Activated CD4-positive, alpha-beta memory T cell treated with anti-CD3 and anti-CD28 coated beads for 36 hours (primary cell): Measurements from ENCODE around the gene SCIMP. TPM values are rescaled to one million over a fixed set of nuclear protein-coding genes. Genes with fewer than 3 reads are reported as not detected.
"Not testable (repeated sequence)": the region's sequence is repeated elsewhere in the genome, so short reads cannot be mapped to it uniquely, and the experiment has no call there.

ENCODE experiments used
- CTCF ChIA-PET: fragments of 350-600 bp; sonication (Branson Sonifier 250); formaldehyde crosslinking; loops from one replicate; lab custom pipeline; 2021; ENCODE audit warnings: antibody characterized with exemption, inconsistent platforms; lab: Charles Lee
- POLR2A ChIA-PET: fragments of 350-600 bp; sonication (Branson Sonifier 250); formaldehyde crosslinking; loops from one replicate; lab custom pipeline; 2021; ENCODE audit warnings: antibody characterized with exemption; lab: Charles Lee
- DNase-seq: peaks from one replicate; pipeline ENCODE4 v3.0.0-alpha.2; 2020
- H3K27ac Mint-ChIP-seq: one replicate; pipeline ENCODE4 v1.8.0; 2021; ENCODE audit warnings: mixed read lengths
- H3K27me3 Mint-ChIP-seq: one replicate; pipeline ENCODE4 v1.8.0; 2021; ENCODE audit warnings: mixed read lengths
- H3K36me3 Mint-ChIP-seq: one replicate; pipeline ENCODE4 v1.8.0; 2021; ENCODE audit warnings: mixed read lengths
- H3K4me1 Mint-ChIP-seq: one replicate; pipeline ENCODE4 v1.8.0; 2021; ENCODE audit warnings: low read depth, mixed read lengths
- H3K4me3 Mint-ChIP-seq: one replicate; pipeline ENCODE4 v1.8.0; 2021; ENCODE audit warnings: mild to moderate bottlenecking, mixed read lengths
- H3K9me3 Mint-ChIP-seq: one replicate; pipeline ENCODE4 v1.8.0; 2021; ENCODE audit warnings: mixed read lengths
- intact Hi-C: fragments of 100-400 bp; cut with micrococcal nuclease; formaldehyde crosslinking; loops from one replicate; pipeline ENCODE4 v1.15.1; 2023
- total RNA-seq, 2 experiments: library from RNA; stranded (reverse); gene quantifications; one replicate each; pipeline ENCODE4 v1.2.3, GENCODE V29; 2021

Gene SCIMP
- total RNA-seq, 2 experiments from 2014 or later: not detected

DNA sequence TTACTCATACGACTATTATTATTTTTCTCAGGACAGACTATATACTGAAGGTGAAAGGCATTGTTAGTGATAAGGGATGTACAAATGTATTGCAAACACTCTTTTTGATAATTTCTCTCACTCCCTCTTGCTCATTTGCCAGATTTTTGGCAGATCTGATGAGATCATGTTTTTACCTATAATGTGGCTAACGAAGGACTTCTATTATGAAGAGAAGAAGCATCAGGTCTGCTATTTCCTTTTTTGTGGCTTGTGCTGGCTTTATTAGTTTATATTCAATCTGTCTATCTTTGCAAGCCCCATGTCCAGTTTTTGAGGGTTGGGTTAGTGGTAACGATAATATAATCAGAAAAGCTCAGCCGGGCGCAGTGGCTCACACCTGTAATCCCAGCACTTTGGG is 22.5 kb upstream of the SCIMP start:
- H3K4me1 Mint-ChIP-seq: peaks cover 11% of the 10 kb centered on the region
- H3K27me3 Mint-ChIP-seq: no peaks in the 10 kb centered on the region
- no peak for DNase-seq
- H3K9me3 Mint-ChIP-seq: no peaks in the 10 kb centered on the region
- intact Hi-C loops: no loop called here
- CTCF ChIA-PET: no interaction called here
- H3K4me3 Mint-ChIP-seq: no peak overlapping the region
- POLR2A ChIA-PET: no interaction called here
- H3K27ac Mint-ChIP-seq: no peak overlapping the region
- H3K36me3 Mint-ChIP-seq: no peaks in the 10 kb centered on the region

GRCh38 chr17:5254903-5255521 is 20.4 kb upstream of the SCIMP start:
- H3K9me3 Mint-ChIP-seq: no peaks in the 10 kb centered on the region
- ChIA-PET CTCF (interaction anchor here (0.6 to 1.1 kb wide), 2 partner anchors 58 to 224 kb away, joined by 3 to 4 read pairs; no protein-coding TSS in a partner anchor), POLR2A (interaction anchor here (0.5 to 0.6 kb wide), 2 partner anchors 27 to 29 kb away, joined by 3 read pairs; no protein-coding TSS in a partner anchor)
- no peak overlapping the region for H3K27ac Mint-ChIP-seq
- H3K27me3 Mint-ChIP-seq: no peaks in the 10 kb centered on the region
- no peak overlapping the region for H3K4me3 Mint-ChIP-seq
- intact Hi-C loops: no loop called here
- no peak for DNase-seq
- peaks cover 11% of the 10 kb centered on the region for H3K4me1 Mint-ChIP-seq
- H3K36me3 Mint-ChIP-seq: no peaks in the 10 kb centered on the region

GRCh38 chr17:5254414-5254813 is 19.8 kb upstream of the SCIMP start:
- no peak overlapping the region for H3K27ac Mint-ChIP-seq
- POLR2A ChIA-PET: interaction anchor here (0.6 kb wide), 1 partner anchor 27 kb away, joined by 3 read pairs; no protein-coding TSS in a partner anchor
- H3K9me3 Mint-ChIP-seq: no peaks in the 10 kb centered on the region
- peaks cover 16% of the 10 kb centered on the region for H3K4me1 Mint-ChIP-seq
- CTCF ChIA-PET: interaction anchor here (1.1 kb wide), 1 partner anchor 224 kb away, joined by 4 read pairs; no protein-coding TSS in a partner anchor
- H3K36me3 Mint-ChIP-seq: no peaks in the 10 kb centered on the region
- no peak for DNase-seq
- intact Hi-C loops: no loop called here
- no peak overlapping the region for H3K4me3 Mint-ChIP-seq
- H3K27me3 Mint-ChIP-seq: no peaks in the 10 kb centered on the region

DNA sequence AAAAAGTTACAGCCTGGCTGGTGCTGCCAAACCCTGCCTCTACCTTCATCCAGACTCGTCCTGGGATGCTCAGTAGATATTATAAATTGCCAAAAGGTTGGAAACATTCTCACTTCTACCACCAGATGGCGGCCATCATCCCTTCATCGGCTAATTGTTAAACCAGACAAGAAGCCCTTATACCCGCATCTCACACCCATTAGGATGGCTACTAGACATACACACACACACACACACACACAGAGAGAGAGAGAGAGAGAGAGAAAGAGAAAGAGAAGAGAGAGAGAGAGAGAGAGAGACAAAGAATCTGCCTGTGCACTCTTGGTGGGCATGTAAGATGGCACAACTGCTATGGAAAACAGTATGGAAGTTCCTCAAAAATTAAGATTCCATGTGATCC is 15.0 kb upstream of the SCIMP start:
- intact Hi-C loops: loop anchor here (1.0 to 5.0 kb wide), 2 partner anchors 58 to 190 kb away; partner anchors contain the start of gene C1QBP
- H3K4me1 Mint-ChIP-seq: peaks cover 8% of the 10 kb centered on the region
- no peak overlapping the region for H3K4me3 Mint-ChIP-seq
- peak; percentile 73 for DNase-seq
- no peaks in the 10 kb centered on the region for H3K9me3 Mint-ChIP-seq
- H3K36me3 Mint-ChIP-seq: no peaks in the 10 kb centered on the region
- ChIA-PET CTCF (interaction anchor here (0.6 to 2.1 kb wide), 13 partner anchors 11 to 200 kb away, joined by 3 to 13 read pairs (median 4); partner anchors contain the start of gene C1QBP), POLR2A (no interaction called here)
- H3K27me3 Mint-ChIP-seq: no peaks in the 10 kb centered on the region
- H3K27ac Mint-ChIP-seq: no peak overlapping the region

GRCh38 chr17:5248821-5249479 is 14.3 kb upstream of the SCIMP start:
- no peak overlapping the region for H3K27ac Mint-ChIP-seq
- no peaks in the 10 kb centered on the region for H3K9me3 Mint-ChIP-seq
- no peaks in the 10 kb centered on the region for H3K27me3 Mint-ChIP-seq
- H3K4me3 Mint-ChIP-seq: no peak overlapping the region
- no peak for DNase-seq
- POLR2A ChIA-PET: no interaction called here
- intact Hi-C loops: loop anchor here (1.0 to 5.0 kb wide), 2 partner anchors 58 to 190 kb away; partner anchors contain the start of gene C1QBP
- no peaks in the 10 kb centered on the region for H3K36me3 Mint-ChIP-seq
- CTCF ChIA-PET: interaction anchor here (0.7 to 2.1 kb wide), 6 partner anchors 9 to 190 kb away, joined by 3 to 13 read pairs (median 4); partner anchors contain the start of gene C1QBP
- peaks cover 8% of the 10 kb centered on the region for H3K4me1 Mint-ChIP-seq

- peaks cover 15% of the 10 kb centered on the region for H3K4me1 Mint-ChIP-seq
- no peaks in the 10 kb centered on the region for H3K27me3 Mint-ChIP-seq
- no peaks in the 10 kb centered on the region for H3K9me3 Mint-ChIP-seq
- no peak overlapping the region for H3K4me3 Mint-ChIP-seq
- POLR2A ChIA-PET: no interaction called here
- no peak overlapping the region for H3K27ac Mint-ChIP-seq
- DNase-seq: no peak
- H3K36me3 Mint-ChIP-seq: no peaks in the 10 kb centered on the region
- CTCF ChIA-PET: interaction anchor here (0.6 to 2.1 kb wide), 6 partner anchors 9 to 192 kb away, joined by 3 to 13 read pairs (median 4); partner anchors contain the start of gene C1QBP
- intact Hi-C loops: loop anchor here (5.0 kb wide), 1 partner anchor 60 kb away; no protein-coding TSS in a partner anchor
These were observed 13.0 kb upstream of the SCIMP start for GRCh38 chr17:5247621-5248020.

- DNase-seq: peak; percentile 12
- CTCF ChIA-PET: interaction anchor here (0.6 kb wide), 1 partner anchor 1033 kb away, joined by 3 read pairs; no protein-coding TSS in a partner anchor
- no peaks in the 10 kb centered on the region for H3K36me3 Mint-ChIP-seq
- H3K4me1 Mint-ChIP-seq: peaks cover 26% of the 10 kb centered on the region
- POLR2A ChIA-PET: interaction anchor here (0.6 to 1.2 kb wide), 2 partner anchors 303 to 1115 kb away, joined by 3 to 6 read pairs; partner anchors contain the start of genes RNF167 and SLC25A11
- peak overlapping the region; percentile 84 for H3K27ac Mint-ChIP-seq
- no peak overlapping the region for H3K4me3 Mint-ChIP-seq
- no peaks in the 10 kb centered on the region for H3K9me3 Mint-ChIP-seq
- intact Hi-C loops: no loop called here
- H3K27me3 Mint-ChIP-seq: no peaks in the 10 kb centered on the region
These were observed 7.4 kb upstream of the SCIMP start for GRCh38 chr17:5241861-5242671.

- H3K27ac Mint-ChIP-seq, H3K36me3 Mint-ChIP-seq, DNase-seq, H3K4me3 Mint-ChIP-seq, intact Hi-C loops, H3K9me3 Mint-ChIP-seq, POLR2A ChIA-PET, H3K27me3 Mint-ChIP-seq: not testable (repeated sequence)
- peaks cover 27% of the 10 kb centered on the region for H3K4me1 Mint-ChIP-seq
- CTCF ChIA-PET: interaction anchor here (1.5 kb wide), 1 partner anchor 48 kb away, joined by 3 read pairs; the partner anchor contains the start of gene ZNF594
These were observed 5.1 kb upstream of the SCIMP start for GRCh38 chr17:5239769-5240168.

GRCh38 chr17:5238333-5238732 is 3.7 kb upstream of the SCIMP start:
- Mint-ChIP-seq H3K4me3 (no peak overlapping the region), H3K36me3 (no peaks in the 10 kb centered on the region), H3K9me3 (no peaks in the 10 kb centered on the region), H3K27ac (no peak overlapping the region), H3K27me3 (no peaks in the 10 kb centered on the region), H3K4me1 (peaks cover 25% of the 10 kb centered on the region)
- ChIA-PET POLR2A (no interaction called here), CTCF (interaction anchor here (0.7 to 2.6 kb wide), 6 partner anchors 10 to 179 kb away, joined by 3 to 10 read pairs (median 4); partner anchors contain the start of gene ZNF594)
- no peak for DNase-seq
- intact Hi-C loops: no loop called here

DNA sequence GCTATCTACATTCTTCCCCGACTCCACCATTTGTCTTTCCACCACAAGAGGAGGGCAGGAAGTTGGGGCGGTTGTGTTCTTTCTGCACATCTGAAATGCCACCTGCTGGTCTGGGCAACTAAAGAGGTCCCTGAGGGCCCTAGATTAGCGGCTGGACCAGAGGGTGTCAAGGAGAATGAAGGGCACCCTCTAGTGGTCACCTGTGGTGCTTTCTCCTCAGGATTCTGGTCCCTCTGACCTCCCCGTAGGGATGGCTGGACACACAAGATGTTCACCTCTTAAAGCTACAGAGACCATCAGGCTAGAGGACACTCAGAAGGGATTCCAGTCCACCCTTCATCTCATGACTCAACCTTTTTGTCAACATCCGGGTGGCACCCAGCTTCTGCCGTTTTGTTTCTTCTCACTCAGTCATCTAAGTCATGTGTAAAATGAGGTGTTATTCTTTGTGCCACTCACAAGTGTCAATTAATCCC is 2.9 kb upstream of the SCIMP start:
- H3K36me3 Mint-ChIP-seq: no peaks in the 10 kb centered on the region
- POLR2A ChIA-PET: no interaction called here
- H3K27me3 Mint-ChIP-seq: no peaks in the 10 kb centered on the region
- CTCF ChIA-PET: interaction anchor here (0.6 to 2.6 kb wide), 8 partner anchors 11 to 180 kb away, joined by 3 to 10 read pairs (median 4); partner anchors contain the start of gene ZNF594
- H3K4me1 Mint-ChIP-seq: peaks cover 18% of the 10 kb centered on the region
- H3K9me3 Mint-ChIP-seq: no peaks in the 10 kb centered on the region
- peak; percentile 66 for DNase-seq
- H3K4me3 Mint-ChIP-seq: no peak overlapping the region
- intact Hi-C loops: loop anchor here (1.0 kb wide), 1 partner anchor 40 kb away; no protein-coding TSS in a partner anchor
- peak overlapping the region; percentile 5 for H3K27ac Mint-ChIP-seq

GRCh38 chr17:5236938-5237540 is 2.4 kb upstream of the SCIMP start:
- POLR2A ChIA-PET: no interaction called here
- CTCF ChIA-PET: interaction anchor here (0.5 to 2.6 kb wide), 5 partner anchors 9 to 45 kb away, joined by 3 to 10 read pairs (median 3); partner anchors contain the start of gene ZNF594
- peaks cover 13% of the 10 kb centered on the region for H3K4me1 Mint-ChIP-seq
- intact Hi-C loops: loop anchor here (1.0 kb wide), 1 partner anchor 40 kb away; no protein-coding TSS in a partner anchor
- H3K27ac Mint-ChIP-seq: no peak overlapping the region
- no peaks in the 10 kb centered on the region for H3K9me3 Mint-ChIP-seq
- H3K4me3 Mint-ChIP-seq: no peak overlapping the region
- H3K36me3 Mint-ChIP-seq: no peaks in the 10 kb centered on the region
- no peak for DNase-seq
- H3K27me3 Mint-ChIP-seq: no peaks in the 10 kb centered on the region
